Measurements from ENCODE around the gene SLC6A18.
A peak's percentile ranks its signal among the peaks of the same experiment; 100 is the strongest.
"Not testable (repeated sequence)": the region's sequence is repeated elsewhere in the genome, so short reads cannot be mapped to it uniquely, and the experiment has no call there.

SLC6A18 gene

DNA sequence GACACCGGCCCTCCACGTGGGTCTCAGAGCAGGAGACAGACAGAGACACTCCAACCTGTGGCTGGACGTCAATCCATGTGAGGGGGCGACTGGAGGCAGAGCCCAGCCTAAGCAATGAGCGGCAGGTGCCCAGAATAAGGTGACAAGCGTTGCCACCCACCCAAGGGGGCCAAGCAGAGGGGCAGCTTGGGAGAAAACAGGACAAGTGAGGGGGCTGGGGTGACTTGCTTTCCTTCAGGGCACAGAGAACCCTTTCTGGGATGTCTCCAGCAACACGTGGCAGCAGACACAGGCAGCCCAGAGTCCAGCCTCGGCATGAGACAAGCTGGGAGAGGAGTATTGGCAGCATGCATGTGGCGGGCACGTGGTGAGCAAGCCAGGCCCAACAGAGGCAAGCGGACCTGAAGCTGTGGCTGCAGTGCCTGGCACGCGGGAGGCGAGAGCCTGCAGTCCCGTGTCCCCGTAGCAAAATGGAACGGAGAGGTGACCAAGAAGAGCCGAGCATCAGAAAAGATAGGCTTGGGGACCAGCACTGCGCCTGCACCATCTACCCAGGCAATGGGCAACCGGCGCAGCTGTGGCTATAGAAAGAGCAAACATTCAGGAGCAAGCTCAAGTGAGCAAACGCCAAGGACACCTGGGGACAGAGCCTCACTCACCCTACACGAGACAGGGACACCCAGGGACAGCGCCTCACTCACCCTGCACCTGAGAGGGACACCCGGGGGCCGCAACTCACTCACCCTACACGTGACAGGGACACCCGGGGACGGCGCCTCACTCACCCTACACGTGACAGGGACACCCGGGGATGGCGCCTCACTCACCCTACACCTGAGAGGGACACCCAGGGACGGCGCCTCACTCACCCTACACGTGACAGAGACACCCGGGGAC is 63.5 kb downstream of the SLC6A18 start:
- no peak for DNase-seq

DNA sequence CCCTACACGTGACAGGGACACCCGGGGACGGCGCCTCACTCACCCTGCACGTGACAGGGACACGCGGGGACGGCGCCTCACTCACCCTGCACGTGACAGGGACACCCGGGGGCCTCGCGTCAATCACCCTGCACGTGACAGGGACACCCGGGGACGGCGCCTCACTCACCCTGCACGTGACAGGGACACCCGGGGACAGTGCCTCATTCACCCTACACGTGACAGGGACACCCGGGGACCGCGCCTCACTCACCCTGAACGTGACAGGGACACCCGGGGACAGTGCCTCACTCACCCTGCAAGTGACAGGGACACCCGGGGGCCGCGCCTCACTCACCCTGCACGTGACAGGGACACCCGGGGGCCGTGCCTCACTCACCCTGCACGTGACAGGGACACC is 64.4 kb downstream of the SLC6A18 start:
- DNase-seq = not testable (repeated sequence)

DNA sequence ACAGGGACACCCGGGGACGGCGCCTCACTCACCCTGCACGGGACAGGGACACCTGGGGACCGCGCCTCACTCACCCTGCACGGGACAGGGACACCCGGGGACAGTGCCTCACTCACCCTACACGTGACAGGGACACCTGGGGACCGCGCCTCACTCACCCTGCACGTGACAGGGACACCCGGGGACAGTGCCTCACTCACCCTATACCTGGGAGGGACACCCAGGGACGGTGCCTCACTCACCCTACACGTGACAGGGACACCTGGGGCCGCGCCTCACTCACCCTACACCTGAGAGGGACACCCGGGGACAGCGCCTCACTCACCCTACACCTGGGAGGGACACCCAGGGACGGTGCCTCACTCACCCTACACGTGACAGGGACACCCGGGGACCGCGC is 65.8 kb downstream of the SLC6A18 start:
- DNase-seq = not testable (repeated sequence)

DNA sequence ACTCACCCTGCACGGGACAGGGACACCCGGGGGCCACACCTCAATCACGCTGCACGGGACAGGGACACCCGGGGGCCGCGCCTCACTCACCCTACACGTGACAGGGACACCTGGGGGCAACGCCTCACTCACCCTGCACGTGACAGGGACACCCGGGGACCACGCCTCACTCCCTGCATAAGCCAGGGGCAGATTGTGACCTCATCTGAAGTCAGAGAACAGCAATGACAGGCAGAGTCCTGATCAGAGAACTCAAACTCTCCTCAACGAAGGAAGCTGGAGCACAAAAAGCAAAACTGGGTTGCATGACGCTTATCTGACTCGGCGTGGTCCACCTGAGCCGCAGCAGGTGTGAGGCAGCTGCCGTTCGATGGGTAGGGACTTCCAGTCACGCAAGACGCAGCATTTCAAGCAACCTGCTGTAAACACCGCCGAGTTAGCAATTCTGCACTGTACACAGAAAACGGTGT is 66.5 kb downstream of the SLC6A18 start:
- no peak for DNase-seq

DNA sequence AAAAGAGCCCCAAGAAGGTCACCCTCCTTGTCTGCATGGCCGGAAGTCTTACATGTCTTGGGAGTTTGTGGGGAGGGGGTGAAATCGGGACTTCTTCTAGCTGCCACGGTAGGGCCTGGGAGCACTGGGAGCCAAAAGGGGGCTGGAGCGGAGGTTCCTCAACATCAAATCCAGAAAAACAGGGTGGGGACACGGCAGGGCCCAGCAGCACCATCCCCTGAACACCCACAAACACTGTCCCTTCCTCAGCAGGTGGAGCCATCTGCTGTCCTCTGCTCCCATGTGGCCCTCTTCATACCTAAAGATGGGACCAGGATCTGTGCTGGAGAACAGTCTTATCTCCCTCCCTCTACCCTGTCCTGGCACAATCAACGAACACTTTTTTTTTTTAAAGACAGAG is 67.0 kb downstream of the SLC6A18 start:
- DNase-seq = no peak

DNA sequence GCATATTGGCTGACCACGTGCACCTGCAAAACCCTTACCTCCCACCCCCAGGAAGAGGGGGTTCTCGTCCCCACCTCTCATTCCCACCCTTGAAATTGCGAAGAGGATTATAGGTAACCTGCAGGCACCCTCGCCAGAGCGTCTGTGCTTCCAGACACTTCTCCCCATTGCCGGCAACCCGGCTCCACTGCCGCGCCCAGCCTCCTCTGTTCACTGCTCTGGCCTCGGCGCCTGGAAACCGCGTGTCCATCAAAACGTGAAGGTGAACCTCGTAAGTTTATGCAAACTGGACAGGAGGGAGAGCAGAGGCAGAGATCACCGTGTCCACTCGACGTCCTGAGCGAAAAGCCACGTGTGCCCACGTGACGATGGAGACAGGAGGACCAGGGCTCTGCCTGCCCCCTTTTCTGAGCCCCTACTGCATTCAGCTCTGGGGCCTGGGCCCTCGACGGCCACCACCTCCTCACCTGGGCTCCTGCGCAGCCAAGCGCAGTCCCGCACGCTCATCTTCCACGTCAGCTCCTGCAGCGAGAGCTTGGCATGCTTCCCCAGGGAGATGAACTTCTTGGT is 67.8 kb downstream of the SLC6A18 start:
- no peak for DNase-seq

DNA sequence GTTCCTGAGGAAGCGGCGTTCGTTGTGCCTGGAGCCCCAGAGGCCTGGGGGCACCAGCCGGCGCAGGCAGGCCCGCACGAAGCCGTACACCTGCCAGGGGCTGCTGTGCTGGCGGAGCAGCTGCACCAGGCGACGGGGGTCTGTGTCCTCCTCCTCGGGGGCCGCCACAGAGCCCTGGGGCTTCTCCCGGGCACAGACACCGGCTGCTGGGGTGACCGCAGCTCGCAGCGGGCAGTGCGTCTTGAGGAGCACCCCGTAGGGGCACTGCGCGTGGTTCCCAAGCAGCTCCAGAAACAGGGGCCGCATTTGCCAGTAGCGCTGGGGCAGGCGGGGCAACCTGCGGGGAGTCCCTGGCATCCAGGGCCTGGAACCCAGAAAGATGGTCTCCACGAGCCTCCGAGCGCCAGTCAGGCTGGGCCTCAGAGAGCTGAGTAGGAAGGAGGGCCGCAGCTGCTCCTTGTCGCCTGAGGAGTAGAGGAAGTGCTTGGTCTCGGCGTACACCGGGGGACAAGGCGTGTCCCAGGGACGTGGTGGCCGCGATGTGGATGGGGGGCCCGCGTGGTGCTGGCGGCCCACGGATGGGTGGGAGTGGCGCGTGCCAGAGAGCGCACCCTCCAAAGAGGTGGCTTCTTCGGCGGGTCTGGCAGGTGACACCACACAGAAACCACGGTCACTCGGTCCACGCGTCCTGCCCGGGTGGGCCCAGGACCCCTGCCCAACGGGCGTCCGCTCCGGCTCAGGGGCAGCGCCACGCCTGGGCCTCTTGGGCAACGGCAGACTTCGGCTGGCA is 68.4 kb downstream of the SLC6A18 start:
- no peak for DNase-seq

DNA sequence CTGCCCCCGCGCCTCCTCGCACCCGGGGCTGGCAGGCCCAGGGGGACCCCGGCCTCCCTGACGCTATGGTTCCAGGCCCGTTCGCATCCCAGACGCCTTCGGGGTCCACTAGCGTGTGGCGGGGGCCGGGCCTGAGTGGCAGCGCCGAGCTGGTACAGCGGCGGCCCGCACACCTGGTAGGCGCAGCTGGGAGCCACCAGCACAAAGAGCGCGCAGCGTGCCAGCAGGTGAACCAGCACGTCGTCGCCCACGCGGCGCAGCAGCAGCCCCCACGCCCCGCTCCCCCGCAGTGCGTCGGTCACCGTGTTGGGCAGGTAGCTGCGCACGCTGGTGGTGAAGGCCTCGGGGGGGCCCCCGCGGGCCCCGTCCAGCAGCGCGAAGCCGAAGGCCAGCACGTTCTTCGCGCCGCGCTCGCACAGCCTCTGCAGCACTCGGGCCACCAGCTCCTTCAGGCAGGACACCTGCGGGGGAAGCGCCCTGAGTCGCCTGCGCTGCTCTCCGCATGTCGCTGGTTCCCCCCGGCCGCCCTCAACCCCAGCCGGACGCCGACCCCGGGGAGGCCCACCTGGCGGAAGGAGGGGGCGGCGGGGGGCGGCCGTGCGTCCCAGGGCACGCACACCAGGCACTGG is 69.1 kb downstream of the SLC6A18 start:
- no peak for DNase-seq

DNA sequence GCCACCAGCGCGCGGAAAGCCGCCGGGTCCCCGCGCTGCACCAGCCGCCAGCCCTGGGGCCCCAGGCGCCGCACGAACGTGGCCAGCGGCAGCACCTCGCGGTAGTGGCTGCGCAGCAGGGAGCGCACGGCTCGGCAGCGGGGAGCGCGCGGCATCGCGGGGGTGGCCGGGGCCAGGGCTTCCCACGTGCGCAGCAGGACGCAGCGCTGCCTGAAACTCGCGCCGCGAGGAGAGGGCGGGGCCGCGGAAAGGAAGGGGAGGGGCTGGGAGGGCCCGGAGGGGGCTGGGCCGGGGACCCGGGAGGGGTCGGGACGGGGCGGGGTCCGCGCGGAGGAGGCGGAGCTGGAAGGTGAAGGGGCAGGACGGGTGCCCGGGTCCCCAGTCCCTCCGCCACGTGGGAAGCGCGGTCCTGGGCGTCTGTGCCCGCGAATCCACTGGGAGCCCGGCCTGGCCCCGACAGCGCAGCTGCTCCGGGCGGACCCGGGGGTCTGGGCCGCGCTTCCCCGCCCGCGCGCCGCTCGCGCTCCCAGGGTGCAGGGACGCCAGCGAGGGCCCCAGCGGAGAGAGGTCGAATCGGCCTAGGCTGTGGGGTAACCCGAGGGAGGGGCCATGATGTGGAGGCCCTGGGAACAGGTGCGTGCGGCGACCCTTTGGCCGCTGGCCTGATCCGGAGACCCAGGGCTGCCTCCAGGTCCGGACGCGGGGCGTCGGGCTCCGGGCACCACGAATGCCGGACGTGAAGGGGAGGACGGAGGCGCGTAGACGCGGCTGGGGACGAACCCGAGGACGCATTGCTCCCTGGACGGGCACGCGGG is 69.9 kb downstream of the SLC6A18 start, which contains the start of gene TERT:
TERT (minus strand) TSS at position 234 of the 815 bp plus-strand sequence; CDS start at position 155, 79 bp downstream.
- DNase-seq = peak in 1 of 58 donors; percentile 24

DNA sequence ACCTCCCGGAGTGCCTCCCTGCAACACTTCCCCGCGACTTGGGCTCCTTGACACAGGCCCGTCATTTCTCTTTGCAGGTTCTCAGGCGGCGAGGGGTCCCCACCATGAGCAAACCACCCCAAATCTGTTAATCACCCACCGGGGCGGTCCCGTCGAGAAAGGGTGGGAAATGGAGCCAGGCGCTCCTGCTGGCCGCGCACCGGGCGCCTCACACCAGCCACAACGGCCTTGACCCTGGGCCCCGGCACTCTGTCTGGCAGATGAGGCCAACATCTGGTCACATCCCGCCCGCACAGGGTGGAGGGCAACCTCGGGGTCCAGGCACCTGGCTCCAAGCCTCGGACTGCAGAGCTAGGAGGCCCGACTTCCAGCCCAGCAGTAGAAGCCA is 70.5 kb downstream of the SLC6A18 start:
- DNase-seq = no peak

Measured in anterior cingulate cortex (tissue), 58 donors.